GM19193 (cell line): ENCODE measurements around the gene TBC1D22B.

Experiments used
- POLR2A ChIP-seq: IDR thresholded peaks from 4 replicates; pipeline ENCODE4 v1.6.1; 2011; ENCODE audit not compliant: insufficient read depth, insufficient read length; ENCODE audit errors: extremely low read depth

TBC1D22B gene

DNA sequence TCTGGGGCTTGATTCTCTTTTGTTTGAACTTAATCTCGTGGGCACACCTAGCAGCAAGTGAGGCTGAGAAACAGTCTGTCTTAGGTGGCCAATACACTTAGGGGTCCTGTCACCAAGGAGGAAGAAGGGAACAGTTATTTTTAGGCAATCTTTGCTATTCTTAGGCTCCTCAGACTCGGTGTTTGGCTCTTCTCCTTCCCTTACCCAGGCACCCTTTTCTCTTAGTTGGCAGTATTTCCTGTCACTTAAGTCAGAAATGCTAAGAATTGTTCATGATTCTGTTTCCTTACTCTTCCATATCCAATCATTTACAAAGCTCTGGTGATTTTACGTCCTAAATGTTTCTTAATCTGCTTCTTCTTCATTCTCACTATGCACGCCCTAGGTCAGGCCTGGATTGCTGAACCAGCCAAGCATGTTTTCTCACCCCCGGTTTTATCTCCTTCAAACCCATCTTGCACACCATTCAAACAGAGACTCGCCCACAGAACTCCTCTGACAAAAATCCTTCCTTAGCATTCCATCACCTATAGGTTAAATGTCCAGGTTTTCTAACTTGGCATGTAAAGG lies 45.6 kb downstream of the TBC1D22B start:
- no peak for TF ChIP-seq POLR2A

DNA sequence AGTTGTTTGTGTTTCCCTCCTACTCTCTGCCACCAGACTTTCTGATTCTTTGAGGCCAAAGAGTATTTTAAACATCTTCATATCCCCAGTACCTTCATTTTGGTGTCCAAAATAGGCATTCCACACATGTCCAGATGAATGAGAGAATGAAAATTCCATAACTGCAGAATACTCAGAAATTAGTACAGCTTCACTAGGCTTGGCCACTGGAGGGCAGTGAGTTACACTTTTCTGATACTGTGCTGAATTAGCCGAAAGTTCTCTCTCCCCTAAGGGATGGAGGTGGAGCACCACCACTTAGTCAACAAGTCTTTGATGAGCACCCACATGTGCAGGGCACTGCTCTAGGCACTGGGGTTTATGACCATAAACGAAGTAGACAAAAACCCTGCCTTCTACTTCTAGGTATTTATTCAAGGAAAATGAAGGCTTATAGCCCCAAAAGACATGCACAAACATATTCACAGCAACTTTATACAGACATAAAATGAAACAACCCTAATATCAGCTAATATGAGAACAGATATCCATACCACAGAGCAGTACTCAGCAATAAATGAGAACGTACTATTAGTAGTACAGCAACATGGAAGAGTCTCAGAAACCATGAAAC lies 46.4 kb downstream of the TBC1D22B start:
- TF ChIP-seq POLR2A, result no peak

DNA sequence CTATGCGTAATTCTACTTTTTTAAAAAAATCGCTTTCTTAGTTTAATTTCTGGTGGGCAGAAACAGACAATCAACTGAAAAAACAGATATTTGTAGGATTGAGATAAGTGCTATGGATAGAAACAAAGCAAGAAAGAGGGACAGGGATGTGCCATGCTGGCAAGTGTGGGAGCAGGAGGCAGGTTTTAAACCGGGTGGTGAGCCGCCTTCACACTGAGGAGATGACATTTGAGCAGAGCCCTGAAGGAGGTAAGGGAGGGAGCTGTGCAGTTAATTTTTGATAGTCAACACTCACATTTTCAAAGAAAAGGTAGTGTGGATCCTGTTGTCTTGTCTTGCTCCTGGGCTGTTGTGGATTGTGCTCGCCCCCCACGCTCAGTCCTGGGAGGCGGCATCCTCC lies 47.2 kb downstream of the TBC1D22B start:
- no peak for TF ChIP-seq POLR2A

DNA sequence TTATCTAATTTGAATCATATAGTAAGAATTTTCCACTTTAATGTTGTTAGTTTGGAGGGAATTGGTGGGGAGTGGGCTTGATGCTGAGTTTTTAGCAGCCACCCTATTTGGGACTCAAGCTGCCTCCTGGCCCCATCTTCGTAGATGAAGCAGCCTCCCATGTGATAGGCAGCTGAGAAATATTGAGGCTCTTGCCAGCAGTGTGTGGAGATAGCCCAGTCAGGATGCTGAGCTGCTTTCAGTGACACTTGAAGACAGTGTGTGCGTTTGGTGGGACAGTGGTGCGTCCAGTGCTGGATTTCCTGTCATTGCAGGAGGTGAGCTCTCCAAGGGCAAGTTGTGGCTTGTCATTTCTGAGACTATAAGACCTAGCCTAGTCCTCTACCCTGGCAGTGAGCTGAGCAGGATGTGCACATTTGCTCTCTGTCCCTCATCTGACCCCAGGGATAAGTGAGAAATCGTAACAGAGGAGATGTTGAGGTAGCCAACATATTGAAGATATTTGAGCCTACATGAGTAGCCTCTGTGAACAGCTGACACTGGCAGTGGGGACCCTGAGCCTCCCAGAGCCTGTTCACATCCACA lies 48.4 kb downstream of the TBC1D22B start:
- no peak for TF ChIP-seq POLR2A

DNA sequence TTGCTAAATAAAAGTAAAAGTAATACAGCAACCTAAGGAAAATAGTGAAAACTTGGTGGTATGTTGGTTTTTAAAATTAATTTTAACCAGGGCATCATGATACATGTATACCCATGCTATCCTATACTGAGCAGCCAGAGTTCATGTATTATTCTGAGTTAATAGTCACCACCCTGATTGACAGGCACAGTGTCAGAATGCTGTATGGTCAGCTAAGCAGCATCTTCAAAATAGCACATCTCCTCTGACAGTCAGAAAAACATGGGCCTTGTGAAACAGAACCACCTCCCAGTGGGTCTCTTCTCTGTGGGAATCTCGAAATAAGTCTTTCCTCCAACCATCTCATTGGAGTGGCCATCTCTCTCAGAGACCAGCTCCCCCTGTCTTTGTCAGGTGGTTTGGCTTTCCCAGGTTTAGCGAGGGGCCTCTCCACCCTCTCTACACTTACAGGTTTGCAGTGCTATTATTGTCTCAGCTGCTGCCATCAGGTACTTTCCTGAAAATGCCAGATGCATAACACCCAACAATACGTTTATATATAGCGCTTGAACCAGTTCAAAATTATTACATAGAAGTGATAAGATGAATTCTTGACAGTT lies 49.2 kb downstream of the TBC1D22B start:
- no peak for TF ChIP-seq POLR2A

DNA sequence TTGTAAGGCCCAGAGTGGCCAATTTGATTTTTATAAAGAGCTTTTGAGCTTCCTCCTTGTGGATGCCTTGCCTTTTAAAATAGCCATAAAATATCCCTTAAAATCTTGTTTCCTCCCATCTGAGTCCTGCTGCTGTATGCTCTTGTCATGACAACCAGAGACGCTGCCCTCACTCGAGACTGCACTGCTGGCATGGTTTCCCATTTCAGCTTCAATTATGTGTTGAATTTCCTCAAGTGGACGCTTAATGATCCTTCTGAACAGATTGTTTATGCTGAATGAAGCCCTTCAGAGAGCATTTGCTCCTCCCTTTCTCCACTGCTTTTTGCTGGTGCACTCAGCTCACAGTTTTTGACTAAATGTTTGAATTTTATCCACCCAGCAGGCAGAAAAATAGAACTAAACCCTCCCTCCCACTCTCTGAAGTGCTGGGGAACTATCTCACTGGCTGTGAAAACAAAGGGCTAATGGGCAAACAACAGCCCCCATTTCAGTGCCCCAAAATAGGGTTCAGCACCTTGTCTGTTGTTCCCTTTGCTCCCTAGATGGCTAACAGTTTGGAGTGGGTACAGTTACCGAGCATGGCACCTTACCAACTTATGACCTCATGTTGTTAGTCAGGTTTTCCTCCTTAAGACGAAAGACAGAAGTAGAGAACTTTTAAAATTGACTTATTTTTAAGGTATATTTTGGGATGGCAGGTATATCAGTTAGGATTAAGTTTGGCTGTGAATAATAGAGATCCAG lies 50.7 kb downstream of the TBC1D22B start:
- no peak for TF ChIP-seq POLR2A

DNA sequence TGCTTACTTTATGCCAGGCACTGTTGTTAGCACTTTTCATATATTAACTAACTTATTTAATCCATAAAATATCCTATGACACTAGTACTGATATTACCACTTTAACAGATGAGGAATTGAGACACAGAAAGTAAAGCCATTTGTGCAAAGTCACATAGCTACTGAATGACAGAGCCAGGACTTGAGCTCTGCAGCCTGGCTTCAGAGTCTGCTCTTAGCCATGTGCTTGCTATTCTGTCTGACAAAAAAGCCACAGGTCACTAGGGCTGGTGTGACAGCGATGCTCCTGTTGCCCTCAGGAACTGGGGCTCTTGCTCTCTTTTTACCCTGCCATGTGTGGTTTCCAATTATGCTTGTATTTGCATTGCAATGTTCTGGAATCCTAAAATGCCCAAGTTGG lies 51.5 kb downstream of the TBC1D22B start:
- TF ChIP-seq POLR2A, result no peak

DNA sequence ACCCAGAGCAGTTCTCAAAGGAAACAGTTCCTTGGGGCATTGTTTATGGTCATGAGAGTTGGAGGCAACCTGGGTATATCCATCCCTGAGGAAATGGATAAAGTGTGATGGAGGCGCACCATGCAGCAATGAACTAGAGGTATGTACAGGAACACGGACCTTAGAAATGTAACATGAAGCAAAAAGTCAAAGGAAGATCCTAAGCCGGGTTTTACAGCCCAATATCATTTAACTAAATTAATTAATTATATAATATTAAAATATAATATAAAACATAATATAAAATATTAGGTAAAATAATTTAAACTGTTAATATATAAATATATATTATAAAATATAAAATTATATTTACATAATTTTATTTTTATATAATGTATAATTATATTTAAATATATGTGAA lies 52.1 kb downstream of the TBC1D22B start:
- no peak for TF ChIP-seq POLR2A

DNA sequence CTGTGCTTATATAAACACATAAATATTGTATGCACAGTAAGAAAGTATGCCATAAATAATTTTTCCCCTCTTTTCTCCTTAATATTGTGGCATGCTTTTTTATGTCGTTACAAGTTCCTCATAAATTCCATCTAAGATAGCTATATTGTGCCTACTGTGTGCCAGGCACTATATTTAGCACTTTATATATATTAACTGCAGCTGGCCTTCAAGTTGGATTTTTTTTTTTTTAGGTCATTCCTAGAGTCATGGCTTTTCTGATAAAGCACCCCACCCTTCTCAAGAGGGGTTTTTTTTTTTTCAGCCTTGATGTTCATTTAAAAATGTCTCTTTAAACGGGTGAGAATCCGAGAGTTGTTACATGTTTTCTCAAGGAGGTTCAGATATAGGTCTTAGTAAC lies 53.4 kb downstream of the TBC1D22B start:
- TF ChIP-seq POLR2A, result no peak

DNA sequence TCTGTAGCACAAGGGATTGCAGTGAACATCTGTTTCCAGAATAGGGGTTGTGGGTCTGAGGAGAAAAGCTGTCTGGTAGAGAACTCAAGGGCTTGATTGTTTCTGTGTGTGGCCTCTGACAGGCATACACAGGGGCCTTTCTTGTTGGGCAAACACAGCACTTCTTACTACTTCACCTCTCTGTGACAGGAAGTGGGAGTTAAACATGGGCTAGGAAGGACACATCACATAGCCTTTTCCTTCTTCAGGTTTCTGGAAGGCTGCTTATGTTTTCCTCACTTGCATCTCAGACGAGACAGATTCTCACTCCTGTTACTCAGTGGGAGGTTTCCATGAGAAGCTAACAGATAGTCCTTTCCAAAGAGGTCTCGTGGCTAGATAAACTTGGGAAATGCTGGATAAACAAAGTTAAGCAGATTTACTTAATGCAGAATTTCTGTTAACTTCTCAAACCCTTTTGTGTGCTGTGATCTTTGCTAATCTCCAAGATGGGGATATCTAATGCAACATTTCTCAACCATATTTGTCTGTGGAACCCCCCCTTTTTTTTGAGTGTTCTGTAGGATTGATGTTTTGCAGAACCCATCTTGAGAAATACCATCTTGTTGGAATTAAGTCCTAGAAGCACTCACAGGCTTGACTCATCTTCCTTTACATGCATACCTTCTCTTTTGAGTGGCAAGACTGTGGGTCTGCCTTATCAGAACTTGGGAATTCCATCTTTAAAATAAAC lies 54.3 kb downstream of the TBC1D22B start:
- TF ChIP-seq POLR2A, result no peak

DNA sequence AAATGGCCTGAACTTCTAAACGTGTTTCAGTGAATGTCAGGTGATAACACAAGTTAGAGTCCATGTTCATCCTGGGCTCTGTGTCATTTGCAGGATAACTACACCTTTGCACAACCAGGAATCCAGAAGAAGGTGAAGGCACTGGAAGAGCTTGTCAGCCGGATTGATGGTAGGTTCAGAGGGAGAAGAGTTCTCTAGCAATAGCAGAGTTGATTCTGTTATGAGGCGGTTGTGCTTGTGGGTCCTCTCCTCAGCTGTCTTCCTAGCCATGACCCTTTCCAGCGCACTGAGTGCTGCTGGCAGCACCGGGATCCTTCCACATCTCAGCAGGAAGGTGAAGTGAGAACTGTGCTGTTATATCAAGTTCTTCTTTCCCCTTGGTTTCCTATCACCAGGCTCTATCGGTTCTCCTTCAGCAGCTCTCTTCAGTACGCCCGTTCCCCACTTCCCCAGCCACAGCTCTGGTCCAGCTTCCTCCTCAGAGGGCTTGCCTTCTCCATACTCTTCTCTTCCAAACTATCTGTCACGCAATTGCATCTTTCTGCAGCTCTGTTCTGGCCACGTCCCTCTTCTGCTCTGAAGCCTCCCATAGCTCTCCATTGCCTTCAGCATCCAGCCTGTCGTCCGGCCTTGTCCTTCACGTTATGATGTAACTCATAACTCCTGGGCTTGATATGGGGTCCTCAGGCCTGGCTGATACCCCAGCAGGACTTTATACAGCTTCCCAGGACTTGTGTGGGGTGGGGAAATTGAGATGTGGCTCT lies 56.3 kb downstream of the TBC1D22B start:
- TF ChIP-seq POLR2A, result no peak

DNA sequence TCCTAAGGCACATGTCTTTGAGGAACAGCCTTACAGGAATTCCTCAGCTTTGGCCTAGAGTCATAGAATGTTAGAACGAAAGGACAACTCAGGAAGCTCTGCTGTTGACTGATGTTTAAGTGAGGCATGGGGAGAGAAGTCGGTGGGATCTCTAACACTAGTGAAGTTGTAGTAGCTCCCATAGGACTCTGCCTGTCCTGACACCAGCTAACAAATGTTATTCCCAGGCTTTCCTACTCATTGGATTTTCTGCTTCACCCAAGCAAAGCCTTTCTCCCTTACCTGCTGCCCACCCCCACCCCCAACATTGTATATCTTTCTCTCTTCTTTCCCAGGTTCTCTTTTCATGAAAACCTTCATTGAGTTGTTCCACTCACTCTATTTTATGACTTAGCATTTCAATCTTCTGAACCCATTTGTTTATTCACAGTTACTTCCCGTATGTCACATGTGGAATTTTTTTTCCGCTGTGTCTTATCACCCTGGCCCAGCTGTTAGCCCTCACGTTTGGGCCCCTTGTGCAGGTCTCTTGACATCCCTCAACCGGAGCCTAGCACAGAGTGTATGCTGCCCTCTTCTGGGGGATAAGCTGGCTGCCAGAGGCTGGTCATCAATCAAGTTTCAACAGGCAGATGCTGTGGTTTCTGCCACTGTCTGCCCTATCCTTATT lies 57.0 kb downstream of the TBC1D22B start:
- TF ChIP-seq POLR2A, result no peak

DNA sequence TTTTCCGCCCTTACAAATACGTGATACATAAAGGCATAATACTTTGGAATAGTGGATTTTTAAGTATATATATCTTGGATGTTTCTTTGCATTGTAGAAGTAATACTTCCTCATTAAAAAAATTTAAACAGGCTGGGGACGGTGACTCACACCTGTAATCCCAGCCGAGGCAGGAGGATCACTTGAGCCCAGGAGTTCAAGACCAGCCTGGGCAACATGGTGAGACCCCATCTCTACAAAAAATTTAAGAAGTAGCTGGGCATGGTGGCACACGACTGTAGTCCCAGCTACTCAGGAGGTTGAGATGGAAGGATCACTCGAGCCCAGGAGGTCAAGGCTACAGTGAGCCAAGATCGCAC lies 57.6 kb downstream of the TBC1D22B start:
- TF ChIP-seq POLR2A, result no peak

DNA sequence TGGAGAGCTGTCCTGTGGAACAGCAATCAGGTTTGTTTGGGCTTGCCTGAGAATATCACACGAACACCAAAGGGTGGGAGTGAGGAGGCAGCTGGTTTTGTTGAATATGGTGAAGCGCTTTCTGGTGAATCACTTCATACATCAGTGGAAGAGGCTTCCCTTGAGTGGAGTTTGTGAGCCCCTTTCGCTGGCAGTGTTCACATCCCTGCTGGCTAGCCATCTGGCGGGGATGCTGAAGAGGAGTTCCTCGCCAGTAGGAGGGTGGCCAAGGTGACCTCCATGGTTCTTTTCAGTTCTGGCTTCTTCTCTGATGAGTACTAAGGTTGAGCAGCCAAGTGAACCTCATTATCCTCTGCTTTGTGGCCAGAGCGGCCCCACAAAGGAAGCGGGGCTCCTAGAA lies 58.5 kb downstream of the TBC1D22B start:
- no peak for TF ChIP-seq POLR2A
